Stimulated activated CD8-positive, alpha-beta memory T cell treated with anti-CD3 and anti-CD28 coated beads, Interleukin-4, amount 100 ng/mL, for 48 hours (primary cell): ENCODE measurements around the gene PJVK.
"Not testable (repeated sequence)": the region's sequence is repeated elsewhere in the genome, so short reads cannot be mapped to it uniquely, and the experiment has no call there.

Experiments
- DNase-seq: peaks from one replicate; pipeline ENCODE4 v3.0.0-alpha.2; 2020

Gene PJVK, protein sequence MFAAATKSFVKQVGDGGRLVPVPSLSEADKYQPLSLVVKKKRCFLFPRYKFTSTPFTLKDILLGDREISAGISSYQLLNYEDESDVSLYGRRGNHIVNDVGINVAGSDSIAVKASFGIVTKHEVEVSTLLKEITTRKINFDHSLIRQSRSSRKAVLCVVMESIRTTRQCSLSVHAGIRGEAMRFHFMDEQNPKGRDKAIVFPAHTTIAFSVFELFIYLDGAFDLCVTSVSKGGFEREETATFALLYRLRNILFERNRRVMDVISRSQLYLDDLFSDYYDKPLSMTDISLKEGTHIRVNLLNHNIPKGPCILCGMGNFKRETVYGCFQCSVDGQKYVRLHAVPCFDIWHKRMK

DNA sequence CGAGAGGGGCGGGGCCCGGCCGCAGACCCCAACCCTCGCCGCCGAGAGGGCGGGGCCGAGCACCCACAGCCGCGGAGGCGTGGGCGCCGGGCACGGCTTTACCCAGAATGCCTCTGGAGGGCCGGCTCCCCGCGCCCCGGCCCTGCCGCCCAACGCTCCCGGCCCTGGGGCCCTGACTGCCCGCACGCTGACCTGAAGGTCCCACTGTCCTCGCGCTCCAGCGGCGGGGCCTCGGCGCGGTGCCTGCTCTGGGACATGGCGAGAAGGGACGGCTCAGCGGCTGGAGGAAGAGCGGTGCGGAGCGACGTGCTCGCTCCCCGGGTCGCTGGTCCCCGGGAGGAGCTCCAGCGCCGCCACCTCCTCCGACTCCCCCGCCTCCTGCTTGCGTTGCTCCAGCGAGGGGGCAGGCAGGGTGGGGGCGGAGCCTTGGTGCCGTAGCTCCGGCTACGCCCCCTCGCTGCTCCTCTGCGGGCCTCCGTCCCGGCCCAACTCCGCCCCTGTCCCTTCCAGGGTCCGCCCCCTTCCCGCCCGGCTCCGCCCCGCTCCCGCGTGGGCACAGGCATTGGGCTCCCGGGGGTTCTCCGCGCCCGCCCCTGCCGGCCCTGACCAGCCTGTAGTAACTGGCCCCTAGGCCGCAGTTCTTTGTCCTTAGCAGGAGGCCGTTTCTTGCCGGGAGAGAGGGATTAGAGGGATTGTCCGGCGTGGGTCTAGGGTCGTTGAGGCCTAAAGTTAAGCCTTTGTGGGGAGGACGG is at the start of gene PJVK, which contains the start of gene PRKRA:
PJVK (plus strand) TSS at position 605 of the 752 bp plus-strand sequence. CDS start 2,032 bp downstream, outside the sequence.
PRKRA (minus strand) TSS at position 402 of the 752 bp plus-strand sequence; CDS start at position 257, 145 bp downstream.
- peak; percentile 98 for DNase-seq

DNA sequence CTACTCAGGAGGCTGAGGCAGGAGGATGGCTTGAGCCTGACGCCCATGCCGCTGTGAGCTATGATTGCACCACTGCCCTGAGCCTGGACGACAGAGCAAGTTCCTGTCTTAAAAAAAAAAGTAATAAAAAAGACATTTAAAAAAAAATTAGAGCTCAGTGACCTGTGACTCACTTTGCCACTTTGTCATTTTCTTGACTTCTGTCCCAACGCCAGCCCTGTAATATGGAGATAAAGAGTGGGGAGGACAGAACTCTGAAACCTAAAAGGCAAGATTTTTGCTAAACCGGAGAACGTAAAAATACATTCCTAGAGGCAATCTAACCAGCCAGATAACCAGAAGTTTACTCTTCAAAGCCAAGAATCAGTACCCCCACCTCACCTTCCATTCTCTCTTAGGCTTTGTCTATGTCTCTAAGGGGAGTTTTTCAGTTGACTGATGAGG is 49.2 kb upstream of the PJVK start:
- DNase-seq: no peak

DNA sequence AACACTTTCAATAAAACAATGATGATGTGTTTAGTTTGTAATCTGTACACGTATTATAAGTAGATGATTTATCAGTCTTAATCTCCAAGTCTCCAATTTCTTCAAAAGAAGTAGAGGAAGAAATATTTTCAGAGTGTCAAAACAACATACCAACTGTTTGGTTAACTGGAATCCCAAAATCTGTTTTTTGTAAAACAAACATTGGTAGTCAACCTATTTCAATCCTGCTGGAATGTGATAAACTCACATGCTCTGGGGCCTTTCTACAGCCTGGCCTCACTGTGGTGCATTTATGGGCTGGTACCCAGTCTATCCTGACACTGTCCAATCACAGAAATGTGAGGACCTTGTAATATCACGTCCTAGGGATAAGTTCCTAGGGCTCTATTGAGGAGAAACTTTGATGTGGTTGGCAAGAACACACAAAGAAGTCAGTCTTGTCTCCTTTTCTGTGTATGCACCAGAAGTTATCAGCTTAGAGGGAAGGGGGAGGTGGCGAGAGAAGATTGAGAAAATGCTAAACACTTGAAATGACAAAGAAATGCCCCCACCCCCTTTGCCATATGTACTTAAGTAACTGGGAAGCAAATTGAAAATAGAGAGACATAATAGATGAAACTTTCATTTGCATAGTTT is 47.4 kb upstream of the PJVK start:
- DNase-seq: no peak

DNA sequence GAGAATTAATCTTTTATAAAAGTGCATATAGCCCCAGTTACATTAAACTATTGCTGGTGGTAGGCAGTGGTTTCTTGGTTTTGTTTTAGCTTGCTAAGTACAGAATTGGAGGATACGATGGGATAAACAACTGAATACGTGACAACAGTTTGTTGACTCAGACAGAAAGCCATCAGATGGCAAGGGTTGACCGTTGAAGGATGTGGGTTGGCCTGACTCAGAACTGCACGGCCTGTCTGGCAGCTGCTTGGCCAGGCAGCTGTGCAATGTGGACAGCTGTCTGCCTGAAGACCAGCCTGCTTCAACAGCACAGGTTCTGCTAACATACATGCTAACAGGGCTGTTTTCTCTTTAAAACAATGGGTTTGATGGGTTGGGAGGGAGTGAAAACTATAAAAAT is 46.8 kb upstream of the PJVK start:
- peak; percentile 35 for DNase-seq

DNA sequence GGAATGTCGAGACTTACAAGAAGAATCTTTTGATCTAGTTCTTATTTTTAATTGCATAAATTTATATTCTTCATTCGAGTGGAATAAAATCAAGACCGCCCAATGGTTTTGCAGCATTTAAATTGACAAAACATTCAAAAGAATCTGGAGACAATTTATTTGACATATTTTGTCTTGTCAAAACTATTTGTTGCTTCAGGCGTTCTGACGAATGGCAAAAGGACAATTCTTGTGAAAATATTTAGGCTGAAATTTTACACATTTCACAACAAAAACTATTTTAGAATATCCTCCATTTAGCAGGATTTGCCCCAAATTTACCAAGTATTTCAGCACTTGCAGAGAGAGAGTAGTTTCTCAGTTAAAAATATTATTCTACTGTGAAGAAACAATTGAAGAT is 41.9 kb upstream of the PJVK start:
- no peak for DNase-seq

DNA sequence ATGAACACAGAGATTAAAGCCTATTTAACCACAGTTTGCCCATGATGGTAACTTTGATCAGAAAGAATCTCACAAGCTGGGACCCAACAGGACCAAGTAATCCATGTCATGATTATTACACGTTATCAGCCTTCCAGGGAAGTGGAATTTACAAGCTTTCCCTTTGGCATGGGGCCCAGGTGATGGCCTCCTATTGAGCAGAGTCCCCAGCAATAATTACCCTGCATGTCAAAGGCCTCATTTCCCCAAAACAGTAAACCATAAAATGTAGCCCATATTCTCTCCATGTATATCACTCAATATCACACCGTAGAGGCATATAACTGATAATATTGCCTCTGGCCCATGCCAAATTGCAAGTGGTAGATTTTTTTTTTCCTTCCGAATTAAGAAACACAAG is 39.1 kb upstream of the PJVK start:
- DNase-seq: no peak

DNA sequence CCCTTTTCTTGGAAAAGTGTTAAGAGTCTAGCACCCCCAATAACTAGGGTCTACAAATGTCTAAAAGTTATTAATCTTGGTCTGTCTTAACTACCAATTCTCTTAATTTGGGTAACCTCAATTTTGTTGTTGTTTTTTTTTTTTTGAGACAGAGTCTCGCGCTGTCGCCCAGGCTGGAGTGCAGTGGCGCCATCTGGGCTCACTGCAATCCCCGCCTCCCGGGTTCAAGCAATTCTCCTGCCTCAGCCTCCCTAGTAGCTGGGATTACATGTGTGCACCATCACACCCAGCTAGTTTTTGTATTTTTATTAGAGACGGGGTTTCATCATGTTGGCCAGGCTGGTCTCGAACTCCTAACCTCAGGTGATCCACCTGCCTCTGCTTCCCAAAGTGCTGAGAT is 38.7 kb upstream of the PJVK start:
- DNase-seq: not testable (repeated sequence)

DNA sequence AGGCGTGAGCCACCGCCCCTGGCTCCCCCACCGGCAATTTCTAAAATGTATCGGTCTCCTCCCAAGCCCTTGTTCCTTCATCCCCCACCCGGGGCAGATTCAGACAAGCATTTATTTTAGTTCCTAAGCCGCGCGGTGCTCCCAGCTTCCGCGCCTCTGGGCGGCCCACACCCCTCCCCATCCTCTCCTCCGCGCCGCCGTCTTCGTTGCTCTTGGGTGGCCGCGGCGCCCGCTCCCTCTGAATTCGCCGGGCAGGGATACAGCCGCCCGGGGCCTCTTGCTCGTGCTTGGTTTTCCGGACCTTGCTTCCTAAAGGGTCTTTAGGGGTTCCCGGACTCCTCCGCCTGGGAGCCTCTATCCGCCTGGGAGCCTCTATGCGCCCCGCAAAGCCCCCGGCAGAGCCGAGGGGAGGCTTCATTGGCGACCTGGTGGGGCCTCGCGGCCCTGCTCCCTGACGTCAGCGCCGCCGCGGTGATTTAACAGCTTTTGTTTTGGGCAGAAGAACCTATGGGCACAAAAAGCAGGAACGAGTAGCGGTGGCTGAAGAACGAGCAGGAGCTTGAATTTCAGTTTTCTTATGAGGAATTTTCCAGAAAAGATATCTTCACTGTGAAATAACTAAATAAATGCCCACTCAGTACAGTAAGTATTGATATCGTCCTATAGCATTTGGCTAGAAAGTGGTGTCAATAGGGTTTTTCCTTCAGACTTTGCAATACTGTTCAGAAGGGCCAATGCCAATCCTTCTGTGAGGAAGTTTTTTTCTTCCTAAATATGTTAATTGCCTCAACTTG is 37.5 kb upstream of the PJVK start:
- peak; percentile 88 for DNase-seq

DNA sequence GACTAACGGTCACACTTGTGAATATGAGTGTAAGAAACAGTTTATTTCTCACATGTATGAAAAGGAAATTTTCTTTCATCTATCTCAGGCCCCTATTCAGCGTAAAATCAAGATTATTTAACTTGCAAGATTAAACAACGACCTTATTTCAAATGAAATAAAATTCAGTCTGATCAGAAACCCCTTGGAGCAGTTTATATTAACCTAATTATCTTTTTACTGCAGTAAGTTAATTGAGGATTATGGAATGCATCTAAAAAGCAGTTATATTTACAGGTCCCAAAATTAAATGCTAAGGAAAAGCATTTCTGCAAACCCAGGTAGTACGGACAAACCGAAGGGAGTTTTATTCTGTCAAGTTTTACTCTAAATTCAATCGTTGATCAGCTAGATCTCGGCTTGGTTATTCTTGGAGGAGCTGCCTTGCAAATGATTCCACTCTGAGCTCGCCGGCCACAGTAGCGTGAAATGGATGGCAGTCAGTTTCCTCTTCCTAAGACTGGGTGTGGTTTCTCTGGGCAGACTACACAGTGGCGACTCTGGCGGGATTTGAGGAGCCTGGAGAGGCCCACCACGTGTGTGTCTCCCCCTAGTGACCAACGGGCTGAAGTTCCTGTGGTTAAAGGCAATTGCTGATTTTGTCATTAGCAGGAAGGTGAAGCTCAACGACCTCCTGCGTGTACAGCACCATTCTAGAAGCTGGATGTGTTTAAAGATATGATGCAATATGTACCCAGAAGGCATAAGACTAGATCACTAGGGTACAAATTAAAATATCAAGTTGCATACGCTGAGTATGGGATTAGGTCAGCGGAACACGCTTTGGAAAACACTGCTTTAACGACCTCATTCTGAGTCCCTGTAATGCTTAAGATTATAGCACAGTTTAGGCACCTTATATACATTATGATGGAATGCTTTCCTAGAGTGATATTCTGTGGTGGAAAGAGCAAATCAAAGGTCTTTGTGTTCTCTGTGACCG is 36.6 kb upstream of the PJVK start:
- peak; percentile 87 for DNase-seq

DNA sequence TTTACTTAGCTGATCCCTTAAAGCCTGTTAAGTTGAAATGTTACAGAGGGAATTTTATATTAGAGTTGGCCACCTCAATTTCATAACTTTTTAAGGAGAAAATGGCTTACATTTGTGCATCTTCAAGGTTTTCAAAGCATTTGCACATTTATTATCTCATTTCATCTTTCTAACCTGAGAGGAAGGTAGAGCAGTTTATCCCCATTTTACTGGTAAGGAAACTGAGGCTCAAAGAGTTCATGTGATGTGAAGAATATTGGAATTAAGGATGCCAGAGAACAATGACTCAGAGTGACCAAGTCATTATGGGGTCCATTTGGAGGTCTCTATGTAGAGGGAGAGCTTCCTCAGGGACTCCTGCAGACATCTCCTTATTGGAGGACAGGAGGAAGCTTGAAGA is 35.2 kb upstream of the PJVK start:
- DNase-seq: no peak

DNA sequence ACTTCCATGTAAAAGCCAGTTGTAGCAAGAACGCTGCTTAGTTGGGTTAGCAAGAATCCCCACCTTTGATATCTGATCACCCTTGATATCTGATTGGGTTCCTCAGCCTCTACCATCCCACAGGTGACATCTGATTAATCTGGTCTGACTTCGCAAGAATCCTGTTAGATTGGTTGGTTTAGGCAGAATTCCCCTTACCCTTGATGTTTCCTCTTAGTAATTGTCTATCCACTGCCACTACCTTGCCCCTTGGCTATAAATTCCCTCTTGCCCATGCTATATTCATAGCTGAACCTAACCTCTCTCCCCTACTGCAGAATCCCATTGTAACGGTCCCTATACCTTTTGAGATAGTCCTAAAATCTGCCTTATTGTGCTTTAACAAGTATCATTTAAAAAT is 33.3 kb upstream of the PJVK start:
- no peak for DNase-seq

DNA sequence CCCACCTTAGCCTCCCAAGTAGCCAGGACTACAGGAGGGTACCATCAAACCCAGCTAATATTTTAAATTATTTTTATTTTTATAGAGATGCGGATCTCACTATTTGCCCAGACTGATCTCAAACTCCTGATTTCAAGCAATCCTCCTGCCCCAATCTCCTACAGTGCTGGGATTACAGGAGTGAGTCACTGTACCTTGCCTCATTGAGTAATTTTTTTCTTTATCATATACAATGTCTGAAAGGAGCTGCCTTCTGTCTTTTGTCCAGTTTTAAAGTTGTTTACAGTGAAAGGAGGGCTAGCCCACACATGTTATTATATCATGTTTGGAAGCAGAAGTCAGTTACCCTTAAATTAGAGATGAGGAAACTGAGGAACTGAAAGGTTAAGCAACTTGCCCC is 32.8 kb upstream of the PJVK start:
- no peak for DNase-seq

DNA sequence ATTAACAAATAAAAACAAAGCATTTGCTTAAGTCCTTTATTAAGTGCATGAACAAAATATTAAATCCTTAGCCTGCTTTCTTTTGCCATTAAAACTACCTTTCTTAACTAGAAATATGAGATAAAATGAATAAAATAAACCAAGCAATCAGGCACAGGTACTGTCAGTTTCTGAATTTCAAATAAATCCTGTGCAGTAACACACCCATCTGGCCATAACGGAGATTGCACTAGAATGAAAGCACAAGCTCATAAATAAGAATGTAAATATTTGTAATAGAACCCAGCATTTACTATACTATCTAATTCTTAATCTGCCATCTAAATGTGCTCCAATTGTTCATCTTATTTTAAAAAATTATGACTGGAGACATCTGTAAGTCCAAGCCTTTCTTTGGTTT is 32.1 kb upstream of the PJVK start:
- no peak for DNase-seq

DNA sequence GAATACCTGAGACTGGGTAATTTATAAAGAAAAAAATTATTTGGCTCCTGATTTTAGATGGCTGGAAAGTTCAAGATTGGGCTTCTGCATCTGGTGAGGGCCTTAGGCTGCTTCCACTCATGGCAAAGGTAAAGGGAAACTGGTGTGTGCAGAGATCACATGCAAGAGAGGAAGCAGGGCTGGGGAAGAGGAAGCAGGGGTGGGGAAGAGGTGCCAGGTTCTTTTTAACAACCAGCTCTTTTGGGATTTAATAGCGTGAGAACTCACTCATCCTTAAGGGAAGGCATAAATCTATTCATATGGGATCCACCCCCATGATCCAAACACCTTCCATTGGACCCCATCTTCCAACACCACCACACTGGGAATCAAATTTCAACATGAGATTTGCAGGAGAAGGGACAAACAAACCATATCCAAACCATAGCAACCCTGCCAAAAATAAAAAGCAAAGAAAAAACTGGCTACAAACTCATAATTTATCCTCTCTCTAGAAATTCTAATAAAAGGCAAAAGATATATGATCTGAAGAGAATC is 30.6 kb upstream of the PJVK start:
- no peak for DNase-seq

DNA sequence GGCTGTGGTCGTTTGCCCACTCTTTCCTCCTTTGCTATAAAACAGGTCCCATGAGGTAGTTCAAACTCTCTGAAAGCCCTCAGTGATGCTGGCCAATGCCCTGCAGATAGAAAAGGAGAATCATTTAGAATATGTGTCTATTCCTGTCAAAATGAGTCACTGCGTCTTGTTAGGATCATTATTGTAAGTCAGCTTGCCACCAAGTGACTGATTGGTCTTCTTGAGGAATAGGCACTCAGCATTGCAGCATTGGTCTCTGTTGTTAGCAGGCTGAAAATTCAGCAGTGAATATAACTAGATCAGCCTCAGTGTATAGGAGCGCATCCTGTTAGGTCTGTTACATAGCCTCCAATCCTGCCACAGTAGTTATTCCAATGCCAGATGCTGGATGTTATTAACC is 29.1 kb upstream of the PJVK start:
- no peak for DNase-seq

DNA sequence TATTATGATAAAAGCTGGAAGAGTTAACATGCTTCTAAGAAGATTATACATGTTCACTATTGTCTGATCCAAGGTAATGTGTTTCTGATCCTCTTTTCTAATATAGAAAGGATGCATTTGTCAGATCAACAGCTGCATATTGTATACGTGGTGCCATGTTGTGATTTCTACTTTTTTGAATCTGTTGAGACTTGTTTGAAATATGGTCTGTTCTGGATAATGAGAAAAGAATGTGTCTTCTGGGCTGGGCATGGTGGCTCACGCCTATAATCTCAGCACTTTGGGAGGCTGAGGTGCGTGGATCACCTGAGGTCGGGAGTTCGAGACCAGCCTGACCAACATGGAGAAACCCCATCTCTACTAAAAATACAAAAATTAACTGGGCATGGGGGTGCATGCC is 27.4 kb upstream of the PJVK start:
- DNase-seq: not testable (repeated sequence)

DNA sequence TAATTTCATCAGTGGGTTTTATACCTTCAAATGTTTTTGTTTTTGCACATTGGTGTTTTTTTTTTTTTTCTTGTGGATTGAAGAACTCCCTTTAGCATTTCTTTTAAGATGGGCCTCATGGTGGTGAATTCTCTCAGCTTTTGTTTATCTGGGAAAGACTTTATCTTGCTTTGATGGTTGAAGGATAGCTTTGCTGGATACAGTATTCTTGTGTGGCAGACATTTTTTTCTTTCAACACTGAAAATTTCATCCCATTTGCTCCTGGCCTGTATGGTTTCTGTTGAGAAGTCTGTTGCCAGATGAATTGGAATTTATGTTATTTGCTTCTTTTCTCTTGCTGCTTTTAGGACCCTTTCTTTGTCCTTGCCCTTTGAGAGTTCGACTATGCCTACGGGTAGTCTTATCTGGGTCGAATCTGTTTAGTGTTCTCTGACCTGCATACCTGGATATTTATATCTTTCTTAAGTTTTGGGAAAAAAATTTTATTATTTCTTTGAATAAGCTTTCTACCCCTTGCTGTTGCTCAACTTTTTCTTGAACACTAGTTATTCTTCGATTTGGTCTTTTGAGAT is 25.8 kb upstream of the PJVK start:
- no peak for DNase-seq

DNA sequence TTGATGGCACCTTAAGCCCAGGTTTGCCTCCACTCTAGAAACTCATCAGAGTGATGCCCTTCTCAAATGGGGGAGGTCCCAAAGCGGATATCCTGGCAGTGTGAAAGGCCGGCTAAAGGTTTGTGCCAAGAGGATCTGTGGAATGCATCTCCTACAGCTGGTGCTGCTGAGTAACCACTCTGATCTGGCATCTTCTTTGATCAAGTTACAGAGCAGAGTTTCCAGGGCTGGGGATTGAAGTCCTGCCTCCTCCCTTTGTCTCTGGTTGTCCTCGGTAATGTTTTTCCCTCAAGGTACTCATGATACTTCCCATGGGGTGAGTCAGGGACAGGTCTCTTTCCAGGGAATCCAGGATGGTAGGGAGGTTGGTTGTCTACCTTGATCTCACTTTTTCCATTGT is 24.8 kb upstream of the PJVK start:
- DNase-seq: no peak

DNA sequence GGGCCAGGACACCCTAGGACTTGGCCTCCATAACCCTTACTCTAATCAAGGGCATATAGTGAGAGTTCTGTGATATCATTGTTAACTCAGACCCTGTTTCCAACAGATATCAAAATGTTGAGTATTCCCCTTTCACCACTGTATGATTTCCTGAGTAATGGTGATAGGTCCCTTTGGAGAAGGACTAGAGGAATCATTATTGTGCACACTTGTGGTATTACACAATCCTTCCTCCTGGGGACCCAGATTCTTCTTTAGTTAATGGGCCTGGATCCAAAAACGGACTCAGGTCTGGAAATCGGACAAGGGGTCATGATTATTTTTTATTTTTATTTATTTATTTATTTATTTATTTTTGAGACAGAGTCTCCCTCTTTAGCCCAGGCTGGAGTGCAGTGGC is 23.7 kb upstream of the PJVK start:
- no peak for DNase-seq

DNA sequence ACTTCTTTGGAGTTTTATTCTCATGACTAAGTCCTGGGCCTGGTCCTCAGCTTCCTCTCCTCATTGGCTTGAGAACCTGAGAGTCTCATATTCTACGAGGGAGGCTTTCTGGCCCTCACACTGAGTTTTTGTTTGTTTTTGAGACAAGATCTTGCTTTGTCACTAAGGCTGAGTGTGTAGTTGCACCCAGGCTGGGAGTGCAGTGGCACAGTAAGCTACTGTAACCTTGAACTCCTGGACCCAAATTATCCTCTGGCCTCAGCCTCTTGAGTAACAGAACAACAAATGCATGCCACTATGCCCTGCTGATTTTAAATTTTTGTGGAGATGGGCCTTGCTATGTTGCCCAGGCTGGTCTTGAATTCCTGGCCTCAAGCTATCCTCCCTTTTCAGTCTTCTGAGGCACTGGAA is 22.8 kb upstream of the PJVK start:
- DNase-seq: no peak

DNA sequence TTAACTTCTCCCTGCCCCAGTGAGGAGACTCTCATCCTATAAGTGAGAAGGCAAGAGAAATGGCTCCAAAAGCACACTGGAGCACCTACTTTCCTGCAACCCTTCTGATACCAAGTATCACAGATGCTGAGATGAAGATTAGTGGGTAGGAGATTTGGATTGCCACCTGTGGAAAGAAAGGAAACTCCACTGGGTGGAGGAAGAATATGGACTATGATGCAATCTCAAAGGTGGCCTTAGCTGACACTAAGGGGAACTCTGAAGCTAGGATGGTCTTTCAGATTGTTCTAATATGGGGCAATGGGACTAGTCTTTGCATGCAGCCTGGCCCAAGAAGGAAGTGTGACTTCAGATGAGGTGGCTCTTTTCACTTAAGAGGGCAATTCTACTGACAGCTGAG is 21.8 kb upstream of the PJVK start:
- DNase-seq: no peak
